ENCODE results near the gene RPS2. TPM values are rescaled to one million over a fixed set of nuclear protein-coding genes. Genes with fewer than 3 reads are reported as not detected.

Gene RPS2
- total and polyA plus RNA-seq, 2 experiments from 2014 or later: 1,060 to 1,536 TPM

DNA sequence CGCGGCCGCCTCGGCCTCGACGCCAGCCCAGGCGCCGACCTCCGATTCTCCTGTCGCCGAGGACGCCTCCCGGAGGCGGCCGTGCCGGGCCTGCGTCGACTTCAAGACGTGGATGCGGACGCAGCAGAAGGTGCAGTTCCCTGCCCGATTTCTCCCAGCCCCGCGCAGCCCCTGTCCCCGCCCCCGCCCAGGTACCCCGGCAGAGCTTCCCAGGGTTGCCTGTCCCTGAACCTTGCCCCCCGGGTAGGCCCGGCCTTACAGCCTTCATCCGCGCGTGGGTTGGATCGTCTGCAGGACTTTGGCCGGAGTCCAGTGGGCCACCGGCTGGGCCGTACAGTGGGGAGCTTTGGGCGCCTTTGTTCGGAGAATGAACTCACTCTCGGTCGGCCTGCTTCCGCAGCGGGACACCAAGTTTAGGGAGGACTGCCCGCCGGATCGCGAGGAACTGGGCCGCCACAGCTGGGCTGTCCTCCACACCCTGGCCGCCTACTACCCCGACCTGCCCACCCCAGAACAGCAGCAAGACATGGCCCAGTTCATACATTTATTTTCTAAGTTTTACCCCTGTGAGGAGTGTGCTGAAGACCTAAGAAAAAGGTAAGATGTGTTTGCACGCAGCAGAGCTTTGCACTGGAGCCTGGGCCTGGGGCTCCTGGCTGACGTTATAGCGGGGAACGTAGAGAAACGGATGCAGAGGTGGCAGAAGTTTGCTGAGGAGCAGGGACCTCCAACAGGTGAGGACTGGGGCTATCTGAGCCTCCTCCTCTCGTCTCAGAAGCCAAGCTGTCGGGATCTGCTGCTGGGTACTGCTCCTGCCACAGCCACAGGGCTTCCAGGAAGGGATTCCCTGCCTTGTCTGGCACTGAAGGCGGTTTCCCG lies 20.0 kb upstream of the RPS2 start:
- DNase-seq: peak; percentile 68
- peaks cover 30% of the 10 kb centered on the region for H3K27me3 ChIP-seq (replicated peaks; ENCODE audit: insufficient read depth)
- H3K4me2 ChIP-seq (ENCODE audit: unreplicated experiment): peak overlapping the region; percentile 91
- TF ChIP-seq EZH2 (IDR thresholded peaks at IDR 0.05; ENCODE audit: insufficient read depth, poor library complexity, severe bottlenecking) (no peak), EZH2phosphoT487 (IDR thresholded peaks at IDR 0.05; ENCODE audit: insufficient read depth, low read depth) (no peak)
- H3K9ac ChIP-seq: peak overlapping the region; percentile 82
- peaks cover 9% of the 10 kb centered on the region for H3F3A ChIP-seq (ENCODE audit: insufficient read depth)
- in situ Hi-C loops (cut with MboI): no loop called here
- peak overlapping the region; percentile 63 for H2AFZ ChIP-seq
- H3K79me2 ChIP-seq (ENCODE audit: insufficient read depth): peaks cover 9% of the 10 kb centered on the region; the same call in 1 of the 2 replicates
- no peaks in the 10 kb centered on the region for H3K36me3 ChIP-seq (ENCODE audit: low read depth)
- H3K27ac ChIP-seq: no peak overlapping the region
- no peaks in the 10 kb centered on the region for H3K9me3 ChIP-seq (ENCODE audit: low read depth)
- peak overlapping the region; percentile 86 for H3K4me3 ChIP-seq
- H3K4me1 ChIP-seq (ENCODE audit: insufficient read depth): no peaks in the 10 kb centered on the region
- WGBS, 2 experiments (ENCODE audit: low coverage in 1 of 2, low lambda C conversion rate in 2 of 2, missing lambda C conversion rate in 2 of 2): 15% methylated on average over 37 to 38 of the region's 58 CpGs
- no peaks in the 10 kb centered on the region for H3K9me2 ChIP-seq (ENCODE audit: insufficient read depth)
- no peaks in the 10 kb centered on the region for H4K20me1 ChIP-seq (ENCODE audit: insufficient read depth)

DNA sequence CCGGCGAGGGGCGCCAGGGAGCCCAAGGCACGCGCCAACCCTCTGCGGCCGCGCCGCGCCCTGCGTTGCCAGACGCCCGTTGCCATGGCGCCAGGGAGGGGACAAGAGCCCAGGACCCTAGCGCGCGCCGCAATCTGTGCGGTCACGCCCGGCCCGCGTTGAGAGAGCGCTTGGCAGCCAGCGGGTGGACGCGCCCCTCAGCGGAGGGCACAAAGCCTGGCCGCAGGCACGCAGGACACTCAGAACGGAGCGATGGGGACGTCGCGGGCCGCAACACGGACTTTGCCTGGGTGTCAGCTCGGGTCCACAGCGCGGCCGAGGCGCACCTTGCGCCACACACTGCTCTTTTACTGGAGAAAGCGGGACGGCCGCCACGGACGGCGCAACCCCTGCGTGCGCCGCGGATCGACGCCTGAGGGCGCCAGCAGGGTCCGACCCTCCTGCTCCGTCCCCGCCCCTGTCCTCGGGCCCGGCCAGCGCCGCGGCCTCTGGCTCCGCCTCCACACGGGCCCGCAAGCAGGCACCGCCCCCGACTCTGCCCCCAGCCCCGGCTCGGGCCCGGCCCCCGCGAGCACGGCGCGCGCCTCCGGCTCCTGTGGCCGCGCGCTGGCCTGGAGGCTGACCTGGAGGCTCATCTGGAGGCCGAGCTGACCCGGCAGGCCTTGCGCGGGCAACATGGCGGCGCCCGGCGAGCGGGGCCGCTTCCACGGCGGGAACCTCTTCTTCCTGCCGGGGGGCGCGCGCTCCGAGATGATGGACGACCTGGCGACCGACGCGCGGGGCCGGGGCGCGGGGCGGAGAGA lies 19.1 kb upstream of the RPS2 start, which contains the start of gene GFER:
TSS of gene GFER (plus strand) at position 650 of the 803 bp plus-strand sequence. CDS start at position 676, 26 bp downstream.
- peak; percentile 95 for DNase-seq
- in situ Hi-C loops (cut with MboI): no loop called here
- Histone ChIP-seq H4K20me1 (ENCODE audit: insufficient read depth) (no peaks in the 10 kb centered on the region), H3K9me3 (ENCODE audit: low read depth) (no peaks in the 10 kb centered on the region), H3K4me3 (peak within 1 kb of the TSS; percentile 86), H3K9ac (peak within 1 kb of the TSS; percentile 82), H3K79me2 (ENCODE audit: insufficient read depth) (peaks cover 9% of the 10 kb centered on the region; the same call in 1 of the 2 replicates), H3K27ac (no peak within 1 kb of the TSS), H3K36me3 (ENCODE audit: low read depth) (no peaks in the 10 kb centered on the region), H3K4me2 (ENCODE audit: unreplicated experiment) (peak within 1 kb of the TSS; percentile 91), H3K27me3 (replicated peaks; ENCODE audit: insufficient read depth) (peaks cover 24% of the 10 kb centered on the region), H3K9me2 (ENCODE audit: insufficient read depth) (no peaks in the 10 kb centered on the region), H2AFZ (peak within 1 kb of the TSS; percentile 63), H3F3A (ENCODE audit: insufficient read depth) (peaks cover 9% of the 10 kb centered on the region), H3K4me1 (ENCODE audit: insufficient read depth) (no peaks in the 10 kb centered on the region)
- TF ChIP-seq EZH2 (IDR thresholded peaks at IDR 0.05; ENCODE audit: insufficient read depth, poor library complexity, severe bottlenecking): no peak
- no peak for TF ChIP-seq EZH2phosphoT487 (IDR thresholded peaks at IDR 0.05; ENCODE audit: insufficient read depth, low read depth)
- WGBS, 2 experiments (ENCODE audit: low coverage in 1 of 2, low lambda C conversion rate in 2 of 2, missing lambda C conversion rate in 2 of 2): 0 to 1% methylated on average over 54 to 62 of the region's 109 CpGs

DNA sequence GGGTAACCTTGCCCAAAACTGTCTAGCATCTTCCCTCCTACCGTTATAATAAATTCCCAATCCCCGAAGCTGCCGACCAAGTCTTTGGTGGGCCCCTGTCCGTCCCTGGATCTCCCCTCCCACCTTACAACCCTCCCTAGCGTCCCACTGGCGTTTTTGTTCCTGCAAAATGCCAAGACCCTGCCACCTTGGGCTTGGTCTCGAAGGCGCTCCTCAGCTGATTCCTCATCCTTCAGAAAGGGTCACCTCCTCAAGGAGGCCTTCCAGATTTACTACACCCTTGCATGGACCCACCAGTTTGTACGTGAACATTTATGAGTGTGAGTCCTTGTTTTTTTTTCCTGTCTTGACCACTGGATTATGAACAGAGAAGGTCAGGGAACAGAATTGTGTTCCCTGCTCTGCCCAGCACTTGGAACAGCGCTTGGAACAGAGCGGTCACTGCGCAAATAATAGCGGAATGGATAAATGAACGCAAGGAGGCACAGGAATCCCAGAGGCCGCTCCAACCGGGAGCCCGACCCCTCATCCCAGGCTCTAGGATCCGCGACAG lies 18.4 kb upstream of the RPS2 start:
- Histone ChIP-seq H3K36me3 (ENCODE audit: low read depth) (no peaks in the 10 kb centered on the region), H3K79me2 (ENCODE audit: insufficient read depth) (peaks cover 9% of the 10 kb centered on the region; the same call in 1 of the 2 replicates), H3K4me2 (ENCODE audit: unreplicated experiment) (peak overlapping the region; percentile 91), H3K9me2 (ENCODE audit: insufficient read depth) (no peaks in the 10 kb centered on the region), H3K9ac (peak overlapping the region; percentile 82; the same call in 1 of the 2 replicates), H4K20me1 (ENCODE audit: insufficient read depth) (no peaks in the 10 kb centered on the region), H3F3A (ENCODE audit: insufficient read depth) (peaks cover 9% of the 10 kb centered on the region), H3K4me3 (peak overlapping the region; percentile 86), H3K27me3 (replicated peaks; ENCODE audit: insufficient read depth) (peaks cover 21% of the 10 kb centered on the region), H3K9me3 (ENCODE audit: low read depth) (no peaks in the 10 kb centered on the region), H3K27ac (no peak overlapping the region), H2AFZ (peak overlapping the region; percentile 63; the same call in 1 of the 2 replicates), H3K4me1 (ENCODE audit: insufficient read depth) (no peaks in the 10 kb centered on the region)
- WGBS, 2 experiments (ENCODE audit: low coverage in 1 of 2, low lambda C conversion rate in 2 of 2, missing lambda C conversion rate in 2 of 2): 18 to 20% methylated on average over 19 of the region's 19 CpGs
- DNase-seq: no peak
- TF ChIP-seq EZH2phosphoT487 (IDR thresholded peaks at IDR 0.05; ENCODE audit: insufficient read depth, low read depth) (no peak), EZH2 (IDR thresholded peaks at IDR 0.05; ENCODE audit: insufficient read depth, poor library complexity, severe bottlenecking) (no peak)
- in situ Hi-C loops (cut with MboI): no loop called here

DNA sequence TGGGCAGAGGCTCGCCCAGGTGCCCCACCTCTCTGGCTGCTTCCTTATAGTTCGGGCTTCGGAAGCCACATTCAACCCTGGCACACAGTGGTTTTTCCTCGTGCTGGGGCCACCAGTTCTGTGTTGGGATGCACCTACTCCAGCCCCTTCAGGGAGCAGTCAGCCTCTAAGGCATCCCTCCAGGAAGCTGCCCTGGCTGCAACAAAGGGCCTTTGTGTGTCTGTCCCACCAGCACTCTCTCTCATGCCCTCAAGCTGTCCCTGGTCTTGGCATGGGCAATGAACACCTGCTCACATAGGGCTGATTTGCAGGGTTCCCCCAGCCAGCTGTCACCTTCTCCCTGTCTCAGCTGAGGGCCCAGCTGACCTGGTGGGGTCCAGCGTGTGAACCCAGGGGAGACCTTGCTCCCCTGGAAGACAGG lies 17.4 kb upstream of the RPS2 start:
- Histone ChIP-seq H3K4me3 (no peak overlapping the region), H3K9ac (no peak overlapping the region), H3K27me3 (replicated peaks; ENCODE audit: insufficient read depth) (peaks cover 21% of the 10 kb centered on the region), H3K9me2 (ENCODE audit: insufficient read depth) (no peaks in the 10 kb centered on the region), H3K36me3 (ENCODE audit: low read depth) (no peaks in the 10 kb centered on the region), H3F3A (ENCODE audit: insufficient read depth) (peaks cover 9% of the 10 kb centered on the region), H4K20me1 (ENCODE audit: insufficient read depth) (no peaks in the 10 kb centered on the region), H3K27ac (no peak overlapping the region), H3K9me3 (ENCODE audit: low read depth) (no peaks in the 10 kb centered on the region), H3K4me1 (ENCODE audit: insufficient read depth) (no peaks in the 10 kb centered on the region), H2AFZ (no peak overlapping the region), H3K79me2 (ENCODE audit: insufficient read depth) (peaks cover 9% of the 10 kb centered on the region; the same call in 1 of the 2 replicates), H3K4me2 (ENCODE audit: unreplicated experiment) (no peak overlapping the region)
- no peak for DNase-seq
- TF ChIP-seq EZH2 (IDR thresholded peaks at IDR 0.05; ENCODE audit: insufficient read depth, poor library complexity, severe bottlenecking) (no peak), EZH2phosphoT487 (IDR thresholded peaks at IDR 0.05; ENCODE audit: insufficient read depth, low read depth) (no peak)
- WGBS, 2 experiments (ENCODE audit: low coverage in 1 of 2, low lambda C conversion rate in 2 of 2, missing lambda C conversion rate in 2 of 2): 53 to 56% methylated on average over 5 of the region's 5 CpGs
- in situ Hi-C loops (cut with MboI): no loop called here

Data from GM23248 (cell line).